ENCODE measurements around the gene CEP112. TPM values are rescaled to one million over a fixed set of nuclear protein-coding genes. Genes with fewer than 3 reads are reported as not detected.

The CEP112 gene
- total RNA-seq, 1 experiment from 2014 or later = 9.5 TPM

DNA sequence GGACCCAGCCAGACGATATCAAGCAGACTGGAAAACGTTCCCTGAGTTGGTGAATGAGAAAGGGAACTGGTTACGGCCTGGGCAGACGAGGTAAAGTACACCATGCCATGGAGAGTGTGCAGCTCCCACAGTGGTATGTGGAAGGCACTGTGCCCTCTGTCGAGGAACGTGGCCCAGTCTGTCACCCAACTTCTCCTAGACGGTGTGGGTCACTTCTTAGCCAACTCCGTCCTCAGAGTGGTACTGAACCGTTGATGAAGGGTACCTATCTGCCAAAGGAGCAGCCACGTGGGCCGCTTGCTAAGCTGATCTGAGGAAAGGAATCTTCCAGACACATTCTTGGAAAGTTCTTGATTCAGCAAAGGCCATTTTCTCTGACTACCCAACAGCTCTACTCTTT, 574.4 kb downstream of the CEP112 start:
- intact Hi-C loops (cut with micrococcal nuclease; ENCODE audit: unreplicated experiment) = no loop called here

DNA sequence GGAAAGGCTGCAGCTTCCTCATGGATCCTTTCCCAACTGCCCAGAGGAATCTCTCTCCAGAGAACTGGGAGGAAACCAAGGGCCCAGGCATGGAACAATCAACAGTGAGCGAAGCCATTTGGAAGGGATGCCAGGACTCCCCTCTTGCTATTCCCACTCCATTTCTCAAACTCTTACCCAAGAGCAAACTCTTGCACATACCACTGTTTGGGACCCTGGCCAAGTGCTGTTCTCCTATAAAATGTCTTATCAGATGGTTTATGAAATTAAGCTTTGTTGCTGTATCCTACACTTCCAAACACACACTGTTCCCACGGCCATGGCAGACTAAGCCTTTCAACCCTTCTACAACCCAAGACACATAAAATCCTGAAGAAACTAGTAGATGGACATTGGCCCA, 582.2 kb downstream of the CEP112 start:
- in situ Hi-C loops (cut with HindIII; ENCODE audit: low pct_unique_long_range_greater_than_20kb, low sequenced_read_pairs) = no loop called here
- intact Hi-C loops (cut with micrococcal nuclease; ENCODE audit: unreplicated experiment) = no loop called here
- ATAC-seq (no peak), DNase-seq (ENCODE audit: low read depth, low spot score) (no peak)
- H3K27me3 ChIP-seq (ENCODE audit: control insufficient read depth, insufficient read depth, low read length) = no peaks in the 10 kb centered on the region
- H3K4me1 ChIP-seq (ENCODE audit: control insufficient read depth, insufficient read depth, low read length) = no peaks in the 10 kb centered on the region
- no peak overlapping the region for H3K4me3 ChIP-seq (ENCODE audit: low read depth in 2 of 2, low read length in 2 of 2)
- no peaks in the 10 kb centered on the region for H3K36me3 ChIP-seq (ENCODE audit: control insufficient read depth, insufficient read depth, low read length)
- CTCF ChIA-PET = no interaction called here
- no peaks in the 10 kb centered on the region for H3K9me3 ChIP-seq (ENCODE audit: control insufficient read depth, insufficient read depth, low read depth, low read length)
- BruUV-seq (replicated peaks) = no TSS peak
- no peak overlapping the region for H3K27ac ChIP-seq (ENCODE audit: low read length)
- TF ChIP-seq POLR2AphosphoS5 (IDR thresholded peaks at IDR 0.05; ENCODE audit: low read depth, low read length) (no peak), SIN3A (IDR thresholded peaks at IDR 0.05; ENCODE audit: borderline replicate concordance, insufficient read depth, low read depth, low read length) (no peak), TCF7L2 (IDR thresholded peaks at IDR 0.05; ENCODE audit: low read depth, low read length) (no peak)
- TF ChIP-seq, protein P1, sequence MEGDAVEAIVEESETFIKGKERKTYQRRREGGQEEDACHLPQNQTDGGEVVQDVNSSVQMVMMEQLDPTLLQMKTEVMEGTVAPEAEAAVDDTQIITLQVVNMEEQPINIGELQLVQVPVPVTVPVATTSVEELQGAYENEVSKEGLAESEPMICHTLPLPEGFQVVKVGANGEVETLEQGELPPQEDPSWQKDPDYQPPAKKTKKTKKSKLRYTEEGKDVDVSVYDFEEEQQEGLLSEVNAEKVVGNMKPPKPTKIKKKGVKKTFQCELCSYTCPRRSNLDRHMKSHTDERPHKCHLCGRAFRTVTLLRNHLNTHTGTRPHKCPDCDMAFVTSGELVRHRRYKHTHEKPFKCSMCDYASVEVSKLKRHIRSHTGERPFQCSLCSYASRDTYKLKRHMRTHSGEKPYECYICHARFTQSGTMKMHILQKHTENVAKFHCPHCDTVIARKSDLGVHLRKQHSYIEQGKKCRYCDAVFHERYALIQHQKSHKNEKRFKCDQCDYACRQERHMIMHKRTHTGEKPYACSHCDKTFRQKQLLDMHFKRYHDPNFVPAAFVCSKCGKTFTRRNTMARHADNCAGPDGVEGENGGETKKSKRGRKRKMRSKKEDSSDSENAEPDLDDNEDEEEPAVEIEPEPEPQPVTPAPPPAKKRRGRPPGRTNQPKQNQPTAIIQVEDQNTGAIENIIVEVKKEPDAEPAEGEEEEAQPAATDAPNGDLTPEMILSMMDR (IDR thresholded peaks at IDR 0.05) = no peak
- TF ChIP-seq, protein P2, sequence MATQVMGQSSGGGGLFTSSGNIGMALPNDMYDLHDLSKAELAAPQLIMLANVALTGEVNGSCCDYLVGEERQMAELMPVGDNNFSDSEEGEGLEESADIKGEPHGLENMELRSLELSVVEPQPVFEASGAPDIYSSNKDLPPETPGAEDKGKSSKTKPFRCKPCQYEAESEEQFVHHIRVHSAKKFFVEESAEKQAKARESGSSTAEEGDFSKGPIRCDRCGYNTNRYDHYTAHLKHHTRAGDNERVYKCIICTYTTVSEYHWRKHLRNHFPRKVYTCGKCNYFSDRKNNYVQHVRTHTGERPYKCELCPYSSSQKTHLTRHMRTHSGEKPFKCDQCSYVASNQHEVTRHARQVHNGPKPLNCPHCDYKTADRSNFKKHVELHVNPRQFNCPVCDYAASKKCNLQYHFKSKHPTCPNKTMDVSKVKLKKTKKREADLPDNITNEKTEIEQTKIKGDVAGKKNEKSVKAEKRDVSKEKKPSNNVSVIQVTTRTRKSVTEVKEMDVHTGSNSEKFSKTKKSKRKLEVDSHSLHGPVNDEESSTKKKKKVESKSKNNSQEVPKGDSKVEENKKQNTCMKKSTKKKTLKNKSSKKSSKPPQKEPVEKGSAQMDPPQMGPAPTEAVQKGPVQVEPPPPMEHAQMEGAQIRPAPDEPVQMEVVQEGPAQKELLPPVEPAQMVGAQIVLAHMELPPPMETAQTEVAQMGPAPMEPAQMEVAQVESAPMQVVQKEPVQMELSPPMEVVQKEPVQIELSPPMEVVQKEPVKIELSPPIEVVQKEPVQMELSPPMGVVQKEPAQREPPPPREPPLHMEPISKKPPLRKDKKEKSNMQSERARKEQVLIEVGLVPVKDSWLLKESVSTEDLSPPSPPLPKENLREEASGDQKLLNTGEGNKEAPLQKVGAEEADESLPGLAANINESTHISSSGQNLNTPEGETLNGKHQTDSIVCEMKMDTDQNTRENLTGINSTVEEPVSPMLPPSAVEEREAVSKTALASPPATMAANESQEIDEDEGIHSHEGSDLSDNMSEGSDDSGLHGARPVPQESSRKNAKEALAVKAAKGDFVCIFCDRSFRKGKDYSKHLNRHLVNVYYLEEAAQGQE (IDR thresholded peaks at IDR 0.05; ENCODE audit: insufficient read depth in 1 of 2, low read depth in 2 of 2, low read length in 1 of 2) = no peak
- POLR2A ChIA-PET = no interaction called here

More for the DNA sequence above, 574.4 kb downstream of the CEP112 start:
- no peak overlapping the region for H3K4me3 ChIP-seq (ENCODE audit: low read depth in 2 of 2, low read length in 2 of 2)
- TF ChIP-seq, protein P2 (IDR thresholded peaks at IDR 0.05; ENCODE audit: insufficient read depth in 1 of 2, low read depth in 2 of 2, low read length in 1 of 2) = no peak
- no peak for TF ChIP-seq SIN3A (IDR thresholded peaks at IDR 0.05; ENCODE audit: borderline replicate concordance, insufficient read depth, low read depth, low read length)
- TF ChIP-seq TCF7L2 (IDR thresholded peaks at IDR 0.05; ENCODE audit: low read depth, low read length) = no peak
- TF ChIP-seq, protein P1 (IDR thresholded peaks at IDR 0.05) = no peak
- no peak for TF ChIP-seq POLR2AphosphoS5 (IDR thresholded peaks at IDR 0.05; ENCODE audit: low read depth, low read length)
- DNase-seq (ENCODE audit: low read depth, low spot score) (no peak), ATAC-seq (no peak)
- in situ Hi-C loops (cut with HindIII; ENCODE audit: low pct_unique_long_range_greater_than_20kb, low sequenced_read_pairs) = no loop called here
- H3K4me1 ChIP-seq (ENCODE audit: control insufficient read depth, insufficient read depth, low read length) = no peaks in the 10 kb centered on the region
- no peak overlapping the region for H3K27ac ChIP-seq (ENCODE audit: low read length)
- no peaks in the 10 kb centered on the region for H3K27me3 ChIP-seq (ENCODE audit: control insufficient read depth, insufficient read depth, low read length)
- no peaks in the 10 kb centered on the region for H3K36me3 ChIP-seq (ENCODE audit: control insufficient read depth, insufficient read depth, low read length)
- CTCF ChIA-PET = no interaction called here
- no TSS peak for BruUV-seq (replicated peaks)
- H3K9me3 ChIP-seq (ENCODE audit: control insufficient read depth, insufficient read depth, low read depth, low read length) = no peaks in the 10 kb centered on the region
- POLR2A ChIA-PET = no interaction called here
